ENCODE results near the gene TNKS2. TPM values are rescaled to one million over a fixed set of nuclear protein-coding genes. Genes with fewer than 3 reads are reported as not detected.

The TNKS2 gene
- total and polyA plus RNA-seq, 2 of the 13 experiments (the other 11 are each of a cell fraction or from before 2014, with no cell fraction given): 15.2 to 19.4 TPM

- TF ChIP-seq POLR2AphosphoS2 (IDR thresholded peaks at IDR 0.05; ENCODE audit: low read depth, low read length): no peak
- no peak for TF ChIP-seq EZH2 (conservative IDR thresholded peaks at IDR 0.05; ENCODE audit: low read depth, low read length)
- no peak for TF ChIP-seq PLRG1 (conservative IDR thresholded peaks at IDR 0.05)
- TF ChIP-seq ZNF558 (CRISPR knock-in tag; IDR thresholded peaks at IDR 0.05; ENCODE audit: borderline replicate concordance): peak; percentile 36; the same call in 1 of the 2 replicates
- no peak for TF ChIP-seq ZBTB42 (CRISPR knock-in tag; IDR thresholded peaks at IDR 0.05)
- no peak; the same call in 1 of the 2 replicates for TF ChIP-seq RFXAP (CRISPR knock-in tag; IDR thresholded peaks at IDR 0.05; ENCODE audit: borderline replicate concordance)
- no peak for TF ChIP-seq MAF1 (CRISPR knock-in tag; IDR thresholded peaks at IDR 0.05; ENCODE audit: borderline replicate concordance)
- TF ChIP-seq NR3C1 (CRISPR knock-in tag; IDR thresholded peaks at IDR 0.05): no peak
- TF ChIP-seq TFDP2 (CRISPR knock-in tag; IDR thresholded peaks at IDR 0.05): peak; percentile 95
- no peak for TF ChIP-seq ELF4 (CRISPR knock-in tag; IDR thresholded peaks at IDR 0.05; ENCODE audit: borderline replicate concordance)
- TF ChIP-seq PHF8 (CRISPR knock-in tag; IDR thresholded peaks at IDR 0.05): peak; percentile 65
- no peak for TF ChIP-seq FOXP4 (CRISPR knock-in tag; IDR thresholded peaks at IDR 0.05)
- peak; percentile 78 for TF ChIP-seq MLX (CRISPR knock-in tag; IDR thresholded peaks at IDR 0.05)
- TF ChIP-seq KAT2B (IDR thresholded peaks at IDR 0.05; ENCODE audit: borderline replicate concordance, low read depth, low read length): no peak
- no peak for TF ChIP-seq SP2 (CRISPR knock-in tag; IDR thresholded peaks at IDR 0.05)
- no peak for TF ChIP-seq SMARCE1 (IDR thresholded peaks at IDR 0.05; ENCODE audit: borderline replicate concordance)
- no peak; the same call in 1 of the 2 replicates for TF ChIP-seq HOXD1 (CRISPR knock-in tag; IDR thresholded peaks at IDR 0.05)
- TF ChIP-seq ZNF138 (CRISPR knock-in tag; IDR thresholded peaks at IDR 0.05; ENCODE audit: low read depth): no peak; the same call in 1 of the 2 replicates
- no peak for TF ChIP-seq GZF1 (CRISPR knock-in tag; IDR thresholded peaks at IDR 0.05)
- TF ChIP-seq ATRX (CRISPR knock-in tag; IDR thresholded peaks at IDR 0.05; ENCODE audit: borderline replicate concordance): no peak
- TF ChIP-seq MED13 (CRISPR knock-in tag; IDR thresholded peaks at IDR 0.05): 0 out of 2 replicates have a peak, but pooled peaks have one; percentile 37
- TF ChIP-seq ZNF142 (CRISPR knock-in tag; IDR thresholded peaks at IDR 0.05): no peak; the same call in 1 of the 2 replicates
These were observed at the start of gene TNKS2 (continued) for GRCh38 chr10:91797874-91798648.
